ENCODE measurements around the gene SUGP1. TPM values are rescaled to one million over a fixed set of nuclear protein-coding genes. Genes with fewer than 3 reads are reported as not detected.

SUGP1 gene
- total RNA-seq, 2 donors from 2014 or later = 13.5 to 16.3 TPM

DNA sequence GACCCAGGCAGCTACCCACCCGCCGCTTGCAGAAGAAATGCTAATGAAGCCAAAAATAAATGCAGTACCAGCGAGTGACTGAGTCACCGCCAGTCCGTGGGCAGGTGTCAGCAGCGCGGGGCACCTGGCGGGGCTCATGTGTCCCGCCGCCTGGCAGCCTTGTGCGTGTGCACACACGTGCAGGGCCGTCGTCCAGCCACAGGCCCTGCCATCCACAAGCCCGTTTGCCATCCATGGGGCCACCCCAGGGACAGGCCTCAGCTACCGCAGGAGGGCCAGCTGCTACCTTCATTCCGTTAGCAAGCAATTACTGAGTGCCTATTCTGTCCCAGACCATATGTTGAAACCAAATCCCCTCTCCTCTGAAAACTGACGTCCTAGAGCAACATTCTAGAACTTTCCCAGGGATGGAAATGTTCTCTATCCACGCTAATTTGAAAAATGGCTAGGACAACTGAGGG, 88.0 kb downstream of the SUGP1 start:
- H3K36me3 ChIP-seq (replicated peaks in 1 of 2; ENCODE audit: insufficient read depth in 1 of 2, low read depth in 2 of 2) = no peaks in the 10 kb centered on the region
- DNase-seq = no peak
- WGBS, 2 donors = 67 to 70% methylated on average over 17 to 19 of the region's 19 CpGs
- intact Hi-C loops (cut with DNase I) = no loop called here
- no peak for ATAC-seq
- H3K4me1 ChIP-seq = peaks cover 5% of the 10 kb centered on the region
- H3K27ac ChIP-seq = no peak overlapping the region
- no peak overlapping the region for H3K4me3 ChIP-seq
- no peak for TF ChIP-seq POLR2A (IDR thresholded peaks at IDR 0.05)
- TF ChIP-seq, protein P1, sequence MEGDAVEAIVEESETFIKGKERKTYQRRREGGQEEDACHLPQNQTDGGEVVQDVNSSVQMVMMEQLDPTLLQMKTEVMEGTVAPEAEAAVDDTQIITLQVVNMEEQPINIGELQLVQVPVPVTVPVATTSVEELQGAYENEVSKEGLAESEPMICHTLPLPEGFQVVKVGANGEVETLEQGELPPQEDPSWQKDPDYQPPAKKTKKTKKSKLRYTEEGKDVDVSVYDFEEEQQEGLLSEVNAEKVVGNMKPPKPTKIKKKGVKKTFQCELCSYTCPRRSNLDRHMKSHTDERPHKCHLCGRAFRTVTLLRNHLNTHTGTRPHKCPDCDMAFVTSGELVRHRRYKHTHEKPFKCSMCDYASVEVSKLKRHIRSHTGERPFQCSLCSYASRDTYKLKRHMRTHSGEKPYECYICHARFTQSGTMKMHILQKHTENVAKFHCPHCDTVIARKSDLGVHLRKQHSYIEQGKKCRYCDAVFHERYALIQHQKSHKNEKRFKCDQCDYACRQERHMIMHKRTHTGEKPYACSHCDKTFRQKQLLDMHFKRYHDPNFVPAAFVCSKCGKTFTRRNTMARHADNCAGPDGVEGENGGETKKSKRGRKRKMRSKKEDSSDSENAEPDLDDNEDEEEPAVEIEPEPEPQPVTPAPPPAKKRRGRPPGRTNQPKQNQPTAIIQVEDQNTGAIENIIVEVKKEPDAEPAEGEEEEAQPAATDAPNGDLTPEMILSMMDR (IDR thresholded peaks at IDR 0.05) = no peak
- peaks cover 0 to 17% (median 0%) of the 10 kb centered on the region in 3 donors for H3K9me3 ChIP-seq
- H3K27me3 ChIP-seq = no peaks in the 10 kb centered on the region

- Histone ChIP-seq H3K27me3 (no peaks in the 10 kb centered on the region), H3K36me3 (replicated peaks in 1 of 2; ENCODE audit: insufficient read depth in 1 of 2, low read depth in 2 of 2) (no peaks in the 10 kb centered on the region), H3K9me3 (peaks cover 0 to 17% (median 0%) of the 10 kb centered on the region in 3 donors), H3K27ac (no peak overlapping the region), H3K4me1 (peaks cover 5% of the 10 kb centered on the region), H3K4me3 (no peak overlapping the region)
- DNase-seq (no peak), ATAC-seq (no peak)
- intact Hi-C loops (cut with DNase I) = no loop called here
- 75 to 78% methylated on average over 9 of the region's 9 CpGs for WGBS, 2 donors
- TF ChIP-seq, protein P1 (IDR thresholded peaks at IDR 0.05) = no peak
- TF ChIP-seq POLR2A (IDR thresholded peaks at IDR 0.05) = no peak
Observed at GRCh38 chr19:19230999-19231398, 89.3 kb downstream of the SUGP1 start.

GRCh38 chr19:19229701-19230100, 90.6 kb downstream of the SUGP1 start:
- TF ChIP-seq, protein P1 (IDR thresholded peaks at IDR 0.05) = no peak
- TF ChIP-seq POLR2A (IDR thresholded peaks at IDR 0.05) = no peak
- ATAC-seq (no peak), DNase-seq (no peak)
- intact Hi-C loops (cut with DNase I) = no loop called here
- no peaks in the 10 kb centered on the region for H3K27me3 ChIP-seq
- H3K4me3 ChIP-seq = no peak overlapping the region
- WGBS, 2 donors = 57 to 69% methylated on average over 3 of the region's 3 CpGs
- peaks cover 0 to 12% (median 0%) of the 10 kb centered on the region in 3 donors for H3K9me3 ChIP-seq
- no peaks in the 10 kb centered on the region for H3K36me3 ChIP-seq (replicated peaks in 1 of 2; ENCODE audit: insufficient read depth in 1 of 2, low read depth in 2 of 2)
- H3K4me1 ChIP-seq = peaks cover 13% of the 10 kb centered on the region
- no peak overlapping the region for H3K27ac ChIP-seq

DNA sequence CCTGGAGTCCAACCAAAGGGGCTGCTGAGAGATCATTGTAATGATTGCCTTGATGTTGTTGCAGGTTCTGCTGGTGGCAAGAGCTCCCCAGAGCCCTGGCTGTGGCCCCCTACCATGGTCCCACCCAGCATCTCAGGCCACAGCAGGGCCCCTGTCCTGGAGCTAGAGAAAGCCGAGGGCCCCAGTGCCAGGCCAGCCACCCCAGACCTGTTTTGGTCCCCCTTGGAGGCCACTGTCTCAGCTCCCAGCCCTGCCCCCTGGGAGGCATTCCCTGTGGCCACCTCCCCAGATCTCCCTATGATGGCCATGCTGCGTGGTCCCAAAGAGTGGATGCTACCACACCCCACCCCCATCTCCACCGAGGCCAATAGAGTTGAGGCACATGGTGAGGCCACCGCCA, 93.1 kb downstream of the SUGP1 start:
- no peak for DNase-seq
- Histone ChIP-seq H3K27ac (no peak overlapping the region), H3K9me3 (no peaks in the 10 kb centered on the region), H3K36me3 (replicated peaks in 1 of 2; ENCODE audit: insufficient read depth in 1 of 2, low read depth in 2 of 2) (no peaks in the 10 kb centered on the region), H3K4me3 (no peak overlapping the region), H3K4me1 (peaks cover 15% of the 10 kb centered on the region), H3K27me3 (no peaks in the 10 kb centered on the region)
- 65 to 86% methylated on average over 2 to 3 of the region's 4 CpGs for WGBS, 2 donors
- ATAC-seq = no peak
- intact Hi-C loops (cut with DNase I) = no loop called here
- TF ChIP-seq, protein P1 (IDR thresholded peaks at IDR 0.05) = no peak
- TF ChIP-seq POLR2A (IDR thresholded peaks at IDR 0.05) = no peak

GRCh38 chr19:19226663-19227062, 93.6 kb downstream of the SUGP1 start:
- H3K36me3 ChIP-seq (replicated peaks in 1 of 2; ENCODE audit: insufficient read depth in 1 of 2, low read depth in 2 of 2) = no peaks in the 10 kb centered on the region
- H3K9me3 ChIP-seq = no peaks in the 10 kb centered on the region
- H3K27ac ChIP-seq = no peak overlapping the region
- DNase-seq (no peak), ATAC-seq (no peak)
- intact Hi-C loops (cut with DNase I) = no loop called here
- H3K4me1 ChIP-seq = peaks cover 15% of the 10 kb centered on the region
- no peaks in the 10 kb centered on the region for H3K27me3 ChIP-seq
- WGBS, 2 donors = 58 to 60% methylated on average over 6 to 9 of the region's 10 CpGs
- no peak overlapping the region for H3K4me3 ChIP-seq
- TF ChIP-seq, protein P1 (IDR thresholded peaks at IDR 0.05) = no peak
- TF ChIP-seq POLR2A (IDR thresholded peaks at IDR 0.05) = no peak

Measured in body of pancreas (tissue), 4 donors.